ENCODE results near the gene WDFY1.

DNA sequence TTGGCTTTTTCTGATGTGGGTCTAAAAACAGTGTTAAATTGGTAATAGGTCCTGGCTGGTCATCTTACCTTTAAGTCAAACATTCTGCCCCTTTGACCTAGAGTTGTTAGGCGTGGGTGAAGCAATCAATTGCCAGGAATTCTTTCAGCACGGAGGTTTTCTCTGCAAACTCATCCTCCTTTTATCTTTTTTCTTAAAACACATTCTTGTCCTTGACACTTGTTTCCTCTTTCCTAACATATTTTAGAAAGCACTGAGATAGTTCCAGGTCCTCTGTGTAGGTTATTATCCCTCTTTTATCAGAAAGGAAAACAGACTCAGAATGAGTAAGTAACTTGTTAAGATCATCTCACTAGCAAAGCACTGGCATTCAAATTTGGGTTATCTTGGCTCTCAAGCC, 89.1 kb downstream of the WDFY1 start:
- no peak for TF ChIP-seq EP300 (IDR thresholded peaks at IDR 0.05)
- TF ChIP-seq, protein P1, sequence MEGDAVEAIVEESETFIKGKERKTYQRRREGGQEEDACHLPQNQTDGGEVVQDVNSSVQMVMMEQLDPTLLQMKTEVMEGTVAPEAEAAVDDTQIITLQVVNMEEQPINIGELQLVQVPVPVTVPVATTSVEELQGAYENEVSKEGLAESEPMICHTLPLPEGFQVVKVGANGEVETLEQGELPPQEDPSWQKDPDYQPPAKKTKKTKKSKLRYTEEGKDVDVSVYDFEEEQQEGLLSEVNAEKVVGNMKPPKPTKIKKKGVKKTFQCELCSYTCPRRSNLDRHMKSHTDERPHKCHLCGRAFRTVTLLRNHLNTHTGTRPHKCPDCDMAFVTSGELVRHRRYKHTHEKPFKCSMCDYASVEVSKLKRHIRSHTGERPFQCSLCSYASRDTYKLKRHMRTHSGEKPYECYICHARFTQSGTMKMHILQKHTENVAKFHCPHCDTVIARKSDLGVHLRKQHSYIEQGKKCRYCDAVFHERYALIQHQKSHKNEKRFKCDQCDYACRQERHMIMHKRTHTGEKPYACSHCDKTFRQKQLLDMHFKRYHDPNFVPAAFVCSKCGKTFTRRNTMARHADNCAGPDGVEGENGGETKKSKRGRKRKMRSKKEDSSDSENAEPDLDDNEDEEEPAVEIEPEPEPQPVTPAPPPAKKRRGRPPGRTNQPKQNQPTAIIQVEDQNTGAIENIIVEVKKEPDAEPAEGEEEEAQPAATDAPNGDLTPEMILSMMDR (IDR thresholded peaks at IDR 0.05), result no peak

Measured in esophagus muscularis mucosa (tissue), 3 donors.